Prostate gland (tissue), 2 donors: Measurements from ENCODE around the gene FAM181B.

Experiments
- POLR2A ChIP-seq: fragments of 450-650 bp; IDR thresholded peaks from one replicate; pipeline ENCODE4 v1.6.1; 2016; ENCODE audit warnings: antibody characterized with exemption, mild to moderate bottlenecking
- POLR2AphosphoS5 ChIP-seq: sonication (generic); formaldehyde crosslinking; IDR thresholded peaks from one replicate; pipeline ENCODE4 v1.6.1; 2017; ENCODE audit warnings: antibody characterized with exemption
- TF ChIP-seq, protein P1 (sequence below), 4 experiments: fragments of 200-600 bp in 2 of 4; fragments of 450-650 bp in 2 of 4; sonication (generic) in 2 of 4; IDR thresholded peaks; 1 replicate in 3 of 4; 2 replicates in 1 of 4; pipeline ENCODE4 v1.5.1; 2016 to 2019; ENCODE audit warnings: antibody characterized with exemption in 4 of 4, mild to moderate bottlenecking in 2 of 4, moderate library complexity in 2 of 4

- TF ChIP-seq, protein P1, sequence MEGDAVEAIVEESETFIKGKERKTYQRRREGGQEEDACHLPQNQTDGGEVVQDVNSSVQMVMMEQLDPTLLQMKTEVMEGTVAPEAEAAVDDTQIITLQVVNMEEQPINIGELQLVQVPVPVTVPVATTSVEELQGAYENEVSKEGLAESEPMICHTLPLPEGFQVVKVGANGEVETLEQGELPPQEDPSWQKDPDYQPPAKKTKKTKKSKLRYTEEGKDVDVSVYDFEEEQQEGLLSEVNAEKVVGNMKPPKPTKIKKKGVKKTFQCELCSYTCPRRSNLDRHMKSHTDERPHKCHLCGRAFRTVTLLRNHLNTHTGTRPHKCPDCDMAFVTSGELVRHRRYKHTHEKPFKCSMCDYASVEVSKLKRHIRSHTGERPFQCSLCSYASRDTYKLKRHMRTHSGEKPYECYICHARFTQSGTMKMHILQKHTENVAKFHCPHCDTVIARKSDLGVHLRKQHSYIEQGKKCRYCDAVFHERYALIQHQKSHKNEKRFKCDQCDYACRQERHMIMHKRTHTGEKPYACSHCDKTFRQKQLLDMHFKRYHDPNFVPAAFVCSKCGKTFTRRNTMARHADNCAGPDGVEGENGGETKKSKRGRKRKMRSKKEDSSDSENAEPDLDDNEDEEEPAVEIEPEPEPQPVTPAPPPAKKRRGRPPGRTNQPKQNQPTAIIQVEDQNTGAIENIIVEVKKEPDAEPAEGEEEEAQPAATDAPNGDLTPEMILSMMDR (IDR thresholded peaks at IDR 0.05), result no peak
- no peak for TF ChIP-seq POLR2A
- no peak for TF ChIP-seq POLR2AphosphoS5
Measured at GRCh38 chr11:82683029-82683428, 50.6 kb downstream of the FAM181B start.
